Upper lobe of left lung (tissue), 4 donors: ENCODE results near the gene INHBC.

ENCODE experiments used
- CTCF ChIP-seq, 6 experiments: fragments of 450-650 bp in 4 of 6; fragments of 200-600 bp in 2 of 6; sonication (generic) in 2 of 6; IDR thresholded peaks; one replicate each; pipeline ENCODE4 v1.5.1; 2016 to 2019; ENCODE audit warnings: antibody characterized with exemption in 6 of 6
- POLR2A ChIP-seq, 4 donors: fragments of 450-650 bp; IDR thresholded peaks; one replicate each; pipeline ENCODE4 v1.5.1; 2016 to 2017; ENCODE audit warnings: antibody characterized with exemption in 4 of 4, mild to moderate bottlenecking in 2 of 4

- TF ChIP-seq CTCF (IDR thresholded peaks at IDR 0.05) (no peak), POLR2A (IDR thresholded peaks at IDR 0.05) (no peak)
Observed at GRCh38 chr12:57451233-57451778, 16.7 kb downstream of the INHBC start.
